Kidney tubule cell (primary cell): ENCODE data around the gene ADCY9.

Source experiments
- DNase-seq: peaks from one replicate; pipeline ENCODE4 v3.0.0-alpha.2; 2018; ENCODE audit warnings: low spot score

ADCY9 gene

GRCh38 chr16:4003576-4003975 is 112.7 kb downstream of the ADCY9 start:
- DNase-seq = no peak

GRCh38 chr16:4003166-4003565 is 113.1 kb downstream of the ADCY9 start:
- no peak for DNase-seq

GRCh38 chr16:4002121-4002520 is 114.1 kb downstream of the ADCY9 start:
- DNase-seq = no peak

- no peak for DNase-seq
Observed at GRCh38 chr16:3999479-4000325, 116.5 kb downstream of the ADCY9 start.

- no peak for DNase-seq
Observed at GRCh38 chr16:3998793-3999478, 117.3 kb downstream of the ADCY9 start.

- no peak for DNase-seq
Observed at GRCh38 chr16:3997231-3997841, 118.9 kb downstream of the ADCY9 start.

GRCh38 chr16:3995001-3995400 is 121.2 kb downstream of the ADCY9 start:
- no peak for DNase-seq

- no peak for DNase-seq
Observed at GRCh38 chr16:3993052-3993785, 123.0 kb downstream of the ADCY9 start.

GRCh38 chr16:3992297-3993051 is 123.8 kb downstream of the ADCY9 start:
- DNase-seq = no peak

- DNase-seq = no peak
Observed at GRCh38 chr16:3988824-3989223, 127.4 kb downstream of the ADCY9 start.

GRCh38 chr16:3988011-3988410 is 128.2 kb downstream of the ADCY9 start:
- no peak for DNase-seq

- no peak for DNase-seq
Observed at GRCh38 chr16:3987231-3987630, 129.0 kb downstream of the ADCY9 start.

- no peak for DNase-seq
Observed at GRCh38 chr16:3986235-3986544, 130.1 kb downstream of the ADCY9 start.

- DNase-seq = no peak
Observed at GRCh38 chr16:3984111-3985060, 131.9 kb downstream of the ADCY9 start.

GRCh38 chr16:3983081-3983520 is 133.1 kb downstream of the ADCY9 start:
- DNase-seq = peak; percentile 81

GRCh38 chr16:3982216-3982615 is 134.0 kb downstream of the ADCY9 start:
- DNase-seq = no peak

GRCh38 chr16:3980253-3981111 is 135.8 kb downstream of the ADCY9 start:
- DNase-seq = peak; percentile 50

- DNase-seq = no peak
Observed at GRCh38 chr16:3979518-3979917, 136.7 kb downstream of the ADCY9 start.

GRCh38 chr16:3979070-3979469 is 137.2 kb downstream of the ADCY9 start:
- no peak for DNase-seq

- DNase-seq = no peak
Observed at GRCh38 chr16:3977376-3977775, 138.9 kb downstream of the ADCY9 start.
